ENCODE data around the gene ISYNA1.

DNA sequence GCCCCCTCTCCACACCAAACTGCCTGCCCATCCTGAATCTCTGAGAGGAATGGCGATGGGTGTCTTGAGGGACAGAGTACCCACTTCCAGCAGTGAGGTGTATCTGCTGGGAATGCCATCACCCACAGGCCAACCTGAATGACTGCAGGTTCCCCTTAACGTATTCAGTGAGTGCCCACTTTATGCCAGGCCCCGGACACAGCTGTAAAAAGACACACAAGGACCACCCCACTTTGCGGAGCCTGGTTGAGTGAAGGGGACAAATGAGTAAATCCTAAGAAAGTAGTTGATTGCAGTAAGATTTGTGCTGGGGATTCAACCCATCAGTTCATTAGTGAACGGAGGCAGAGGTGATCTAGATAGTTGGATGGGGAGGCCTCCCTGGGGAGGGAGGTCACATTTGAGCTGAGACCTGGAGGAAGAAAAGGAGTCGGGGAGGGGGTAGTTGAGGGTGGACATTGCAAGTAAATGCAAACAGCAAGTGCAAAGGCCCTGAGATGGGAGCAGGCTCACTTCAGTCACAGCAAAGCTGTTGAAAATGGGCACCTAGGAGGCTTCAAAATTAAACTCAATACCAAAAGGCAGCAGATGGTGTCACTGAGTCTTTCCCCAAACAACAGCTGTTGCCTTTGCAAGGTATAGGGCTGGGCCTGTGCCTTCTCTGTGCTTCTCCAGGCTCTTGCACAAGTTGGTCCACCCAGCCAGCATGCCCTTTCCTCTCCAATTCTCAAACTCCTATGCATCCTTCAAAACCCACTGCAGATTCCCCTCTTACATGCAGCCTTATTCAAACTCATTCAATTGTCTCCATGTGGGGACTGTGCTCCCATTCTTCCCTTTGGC, 47.6 kb downstream of the ISYNA1 start:
- TF ChIP-seq, protein P1, sequence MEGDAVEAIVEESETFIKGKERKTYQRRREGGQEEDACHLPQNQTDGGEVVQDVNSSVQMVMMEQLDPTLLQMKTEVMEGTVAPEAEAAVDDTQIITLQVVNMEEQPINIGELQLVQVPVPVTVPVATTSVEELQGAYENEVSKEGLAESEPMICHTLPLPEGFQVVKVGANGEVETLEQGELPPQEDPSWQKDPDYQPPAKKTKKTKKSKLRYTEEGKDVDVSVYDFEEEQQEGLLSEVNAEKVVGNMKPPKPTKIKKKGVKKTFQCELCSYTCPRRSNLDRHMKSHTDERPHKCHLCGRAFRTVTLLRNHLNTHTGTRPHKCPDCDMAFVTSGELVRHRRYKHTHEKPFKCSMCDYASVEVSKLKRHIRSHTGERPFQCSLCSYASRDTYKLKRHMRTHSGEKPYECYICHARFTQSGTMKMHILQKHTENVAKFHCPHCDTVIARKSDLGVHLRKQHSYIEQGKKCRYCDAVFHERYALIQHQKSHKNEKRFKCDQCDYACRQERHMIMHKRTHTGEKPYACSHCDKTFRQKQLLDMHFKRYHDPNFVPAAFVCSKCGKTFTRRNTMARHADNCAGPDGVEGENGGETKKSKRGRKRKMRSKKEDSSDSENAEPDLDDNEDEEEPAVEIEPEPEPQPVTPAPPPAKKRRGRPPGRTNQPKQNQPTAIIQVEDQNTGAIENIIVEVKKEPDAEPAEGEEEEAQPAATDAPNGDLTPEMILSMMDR (IDR thresholded peaks at IDR 0.05): no peak
- no peak for TF ChIP-seq POLR2A (IDR thresholded peaks at IDR 0.05)

All from prostate gland (tissue), 2 donors.